Anterior cingulate cortex (tissue), 58 donors: ENCODE results near the gene TRAPPC1.

Experiments used
- DNase-seq, 58 donors: peaks; one replicate each; lab custom pipeline; 2025; lab: John Stamatoyannopoulos, UW

Gene TRAPPC1

DNA sequence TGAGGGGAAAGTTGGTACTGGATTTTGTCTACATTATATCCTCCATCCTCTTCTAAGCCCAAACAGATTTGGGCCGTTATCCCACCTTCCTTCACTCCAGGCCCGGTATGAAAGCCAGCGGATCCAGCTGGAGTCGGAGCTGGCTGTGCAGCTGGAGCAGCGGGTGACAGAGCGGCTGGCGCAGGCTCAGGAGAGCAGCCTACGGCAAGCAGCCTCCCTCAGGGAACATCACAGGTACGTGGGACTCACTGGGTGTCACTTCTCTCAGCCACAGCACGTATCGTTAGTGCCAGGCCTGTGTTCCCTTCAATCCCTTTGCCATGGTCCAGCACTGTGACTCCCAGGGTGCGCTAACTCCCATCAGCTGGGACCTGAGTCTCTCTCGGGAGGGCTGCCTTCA lies 11.5 kb upstream of the TRAPPC1 start:
- DNase-seq, result no peak

DNA sequence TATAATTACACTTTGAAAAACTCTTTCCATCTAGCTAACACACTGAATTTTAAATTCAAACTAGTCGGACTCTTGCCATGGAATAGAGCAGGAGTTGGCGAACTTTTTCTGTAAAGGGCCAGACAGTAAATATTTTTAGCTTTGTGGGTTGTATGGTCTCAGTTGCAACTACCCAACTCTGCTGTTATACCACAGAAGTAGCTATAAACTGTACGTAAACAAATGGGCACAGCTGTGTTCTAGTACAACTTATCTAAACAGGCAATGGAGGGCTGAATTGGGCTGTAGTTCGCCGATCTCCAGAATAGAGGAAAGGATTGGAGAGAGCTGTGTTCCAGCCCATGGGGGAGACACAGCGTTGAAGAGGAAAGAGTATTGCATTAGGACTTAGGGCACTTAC lies 9.0 kb upstream of the TRAPPC1 start:
- DNase-seq, result no peak

DNA sequence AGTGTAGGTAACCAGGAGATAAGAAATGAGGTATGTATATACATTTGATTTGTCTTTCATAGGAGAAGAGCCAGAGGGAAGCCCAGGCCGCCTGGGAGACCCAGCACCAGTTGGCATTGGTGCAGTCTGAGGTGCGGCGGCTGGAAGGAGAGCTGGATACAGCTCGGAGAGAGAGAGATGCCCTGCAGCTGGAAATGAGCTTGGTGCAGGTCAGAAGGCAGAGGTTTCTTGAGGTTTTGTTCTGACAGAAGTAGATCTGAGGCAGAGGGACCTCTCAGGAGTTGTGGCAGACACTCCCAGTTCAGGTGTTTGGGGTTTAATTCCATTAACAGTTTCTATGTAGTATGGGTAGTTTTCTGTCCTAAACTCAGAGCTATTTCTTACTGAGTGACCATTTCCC lies 8.3 kb upstream of the TRAPPC1 start:
- no peak for DNase-seq

DNA sequence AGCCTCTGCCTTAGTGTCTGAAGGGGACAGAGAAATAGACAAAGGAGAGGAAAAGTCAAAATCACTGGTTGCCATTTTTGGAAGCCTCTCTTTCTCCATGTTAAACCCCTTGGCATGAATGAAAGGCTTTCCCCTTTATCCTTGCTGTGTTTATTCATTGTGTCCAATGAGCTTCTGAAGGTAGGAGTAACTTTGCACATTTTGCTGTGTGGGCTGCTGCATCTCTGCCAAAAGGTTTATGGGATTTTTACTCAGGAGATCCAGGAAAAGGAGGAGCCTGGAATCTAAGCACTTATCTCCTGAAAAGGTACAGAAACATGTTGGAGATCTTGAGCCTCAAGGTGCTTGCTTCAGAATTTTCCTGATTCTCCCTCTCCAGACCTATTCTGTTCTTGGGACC lies 4.1 kb upstream of the TRAPPC1 start:
- peak in 3 of 58 donors; percentile 5 to 33 (median 9) for DNase-seq

DNA sequence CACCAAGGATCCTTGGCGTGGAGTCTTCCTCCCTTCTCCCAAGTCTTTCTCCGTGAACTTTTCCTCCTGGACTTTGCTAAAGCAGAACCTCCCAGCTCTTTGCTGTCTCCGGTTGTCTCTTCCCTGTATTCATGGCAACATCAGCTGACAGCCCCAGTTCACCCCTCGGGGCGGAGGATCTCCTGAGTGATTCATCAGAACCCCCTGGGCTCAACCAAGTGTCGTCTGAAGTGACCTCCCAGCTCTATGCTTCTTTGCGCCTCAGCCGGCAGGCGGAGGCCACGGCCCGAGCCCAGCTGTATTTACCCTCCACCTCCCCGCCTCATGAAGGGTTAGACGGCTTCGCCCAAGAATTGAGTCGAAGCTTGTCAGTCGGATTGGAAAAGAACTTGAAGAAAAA lies 1.2 kb upstream of the TRAPPC1 start:
- no peak for DNase-seq

DNA sequence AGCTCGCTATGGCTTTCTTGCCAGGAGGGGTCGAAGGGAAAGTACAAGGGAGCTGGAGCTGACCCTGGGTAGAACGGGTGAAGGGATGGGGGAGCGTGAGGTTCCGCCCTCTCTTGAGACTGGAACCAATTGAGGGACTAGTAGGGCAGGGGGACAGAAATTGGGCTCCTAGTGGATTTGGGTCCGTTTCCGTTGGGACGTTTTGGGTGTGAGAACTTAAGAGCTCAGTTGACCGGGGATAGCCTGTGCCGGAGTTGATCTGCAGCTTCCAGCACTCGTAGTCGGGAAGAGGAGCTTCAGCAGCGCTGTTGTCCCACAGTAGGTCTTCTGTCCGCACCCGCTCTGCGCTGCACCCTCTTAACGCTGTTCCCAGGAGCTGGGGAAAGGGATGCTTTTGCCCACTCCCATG lies 741 bp upstream of the TRAPPC1 start:
- DNase-seq, result peak in 10 of 58 donors; percentile 7 to 52 (median 22)

DNA sequence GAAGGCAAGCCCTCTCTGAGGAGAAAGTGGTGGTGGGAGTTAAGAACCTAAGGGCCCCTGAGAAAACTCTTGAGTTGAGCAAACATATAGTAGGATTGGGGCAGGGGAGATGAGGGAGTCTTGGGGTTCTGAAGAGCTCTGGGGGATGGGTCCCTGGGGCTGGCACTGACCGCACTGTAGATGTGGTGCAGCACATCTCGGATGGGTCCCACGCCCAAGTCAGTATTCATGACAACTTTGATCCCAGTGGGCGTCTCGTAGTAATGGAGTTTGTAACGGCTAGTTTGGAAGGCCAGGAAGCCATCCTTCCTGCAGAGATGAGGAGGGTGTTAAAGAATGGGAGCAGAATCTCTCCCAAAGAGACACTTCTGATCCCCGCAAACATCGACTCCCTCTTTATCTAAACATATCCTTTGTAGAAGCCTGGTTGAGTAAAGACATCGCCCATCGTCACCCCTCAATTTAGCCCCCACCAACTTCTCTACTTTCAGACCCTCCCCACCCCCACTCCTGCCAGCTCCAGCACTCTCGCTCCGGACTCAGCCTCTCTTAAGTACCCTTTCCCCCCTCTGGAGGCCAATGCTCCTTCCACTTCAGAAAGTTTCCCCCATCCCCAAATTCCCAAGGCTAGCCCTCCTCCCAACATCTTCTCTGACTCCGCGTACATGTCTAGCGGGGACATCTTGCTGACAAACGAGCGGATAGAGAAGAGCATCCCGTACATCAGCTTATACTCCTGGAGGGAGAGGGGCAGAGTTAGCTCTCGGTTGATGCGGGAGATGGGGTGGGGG lies 710 bp downstream of the TRAPPC1 start:
- DNase-seq, result no peak

DNA sequence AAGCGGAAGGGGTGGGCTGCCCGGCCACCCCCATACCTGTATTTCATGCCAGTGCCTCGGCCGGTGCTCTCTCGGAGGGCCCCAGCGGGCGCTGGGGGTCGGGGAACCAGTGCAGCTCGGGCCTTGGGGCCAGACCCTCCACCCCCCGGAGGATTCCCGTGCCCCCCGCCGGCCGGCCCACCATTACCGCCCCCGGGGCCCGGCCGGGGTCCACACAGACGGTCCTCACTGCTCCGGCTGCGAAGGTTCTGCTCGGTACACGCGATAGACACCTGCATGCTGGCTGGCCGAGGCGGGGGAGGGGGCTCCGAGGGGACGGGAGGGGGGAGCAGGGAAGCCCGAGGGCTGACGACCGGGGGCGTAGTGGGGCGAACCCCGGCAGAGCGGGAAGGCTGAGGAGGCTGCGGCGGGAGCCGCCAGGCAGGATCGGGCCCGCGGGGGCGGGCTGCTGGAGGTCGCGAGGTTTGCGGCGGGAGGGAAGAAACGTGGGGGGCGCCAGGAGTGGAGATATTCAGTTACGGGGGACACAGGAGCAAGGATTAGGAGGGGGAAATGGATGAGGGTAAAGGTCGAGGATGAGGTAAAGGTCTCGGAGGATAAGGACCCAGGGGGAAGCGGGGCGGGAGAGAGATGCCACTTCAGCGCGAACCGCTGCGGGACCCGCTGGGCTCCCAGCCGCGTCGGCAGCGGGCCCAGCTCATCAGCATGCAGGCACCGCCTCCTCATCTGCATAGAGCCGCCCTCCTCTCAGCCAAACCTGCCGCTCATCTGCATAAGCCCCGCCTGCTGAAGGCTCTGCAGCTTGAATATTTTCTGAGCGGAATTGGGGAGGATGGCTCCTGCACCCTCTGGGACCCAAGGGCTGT lies 2.4 kb downstream of the TRAPPC1 start, which contains the start of gene KCNAB3:
TSS of gene KCNAB3 (minus strand) at position 699 of the 866 bp plus-strand sequence. CDS start at position 278, 421 bp downstream.
- DNase-seq, result peak in 52 of 58 donors; percentile 4 to 84 (median 58)

DNA sequence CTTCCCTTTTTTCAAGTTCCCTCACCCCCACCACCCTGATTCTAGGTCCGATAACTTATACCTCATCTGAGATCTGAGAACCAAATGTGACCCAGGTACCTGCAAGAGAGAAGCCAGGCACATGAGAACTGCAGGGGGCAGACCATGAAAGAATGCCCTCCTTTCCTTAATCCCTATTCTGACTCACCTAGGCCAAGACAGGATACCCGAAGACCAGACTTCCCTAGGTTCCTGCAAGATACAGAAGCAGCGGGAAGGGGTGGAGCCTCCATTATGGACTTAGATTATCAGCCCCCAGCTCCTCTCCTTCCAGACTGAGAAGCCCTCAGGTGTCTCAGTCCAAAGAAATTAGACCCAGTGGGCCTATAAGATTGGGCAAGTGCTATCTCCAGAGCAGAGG lies 4.2 kb downstream of the TRAPPC1 start:
- DNase-seq, result no peak

DNA sequence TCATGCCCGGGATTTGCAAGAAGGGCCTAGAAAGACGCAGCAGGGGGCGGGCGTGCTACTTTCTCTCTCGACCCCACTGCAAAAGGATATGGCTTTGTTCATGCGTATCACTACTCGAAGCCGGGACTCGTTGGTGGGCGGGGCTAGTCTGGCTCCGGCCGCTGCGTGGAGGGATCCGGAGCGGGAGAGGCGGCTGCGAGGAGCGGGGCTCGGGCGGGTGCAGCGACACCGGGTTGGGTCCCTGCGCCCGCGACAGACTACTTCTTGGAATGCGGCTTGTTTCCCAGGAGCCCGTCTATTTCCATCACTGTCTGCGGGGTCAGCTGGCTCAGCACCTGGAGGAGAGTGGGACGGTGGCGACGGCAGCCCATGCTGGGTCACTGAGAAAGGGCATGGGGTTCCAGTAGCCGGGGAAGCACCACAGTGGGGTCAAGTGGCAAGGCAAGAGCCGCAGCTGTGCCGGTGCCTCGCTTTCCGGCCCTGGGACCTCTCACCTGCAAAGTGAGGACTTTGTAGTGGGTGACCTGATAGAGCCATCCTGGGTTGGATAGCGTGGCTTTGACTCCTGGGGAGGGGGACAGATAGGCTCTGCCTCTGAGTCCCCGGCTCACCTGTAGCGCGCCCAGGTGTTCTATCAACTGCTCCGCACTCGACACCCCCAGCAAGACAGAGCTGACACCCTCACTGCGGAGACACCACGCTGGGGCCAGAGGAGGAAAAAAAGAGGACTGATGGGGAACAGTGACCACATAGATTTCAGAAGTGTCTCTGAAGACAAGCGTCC lies 8.7 kb downstream of the TRAPPC1 start:
- peak in 56 of 58 donors; percentile 24 to 88 (median 66) for DNase-seq

DNA sequence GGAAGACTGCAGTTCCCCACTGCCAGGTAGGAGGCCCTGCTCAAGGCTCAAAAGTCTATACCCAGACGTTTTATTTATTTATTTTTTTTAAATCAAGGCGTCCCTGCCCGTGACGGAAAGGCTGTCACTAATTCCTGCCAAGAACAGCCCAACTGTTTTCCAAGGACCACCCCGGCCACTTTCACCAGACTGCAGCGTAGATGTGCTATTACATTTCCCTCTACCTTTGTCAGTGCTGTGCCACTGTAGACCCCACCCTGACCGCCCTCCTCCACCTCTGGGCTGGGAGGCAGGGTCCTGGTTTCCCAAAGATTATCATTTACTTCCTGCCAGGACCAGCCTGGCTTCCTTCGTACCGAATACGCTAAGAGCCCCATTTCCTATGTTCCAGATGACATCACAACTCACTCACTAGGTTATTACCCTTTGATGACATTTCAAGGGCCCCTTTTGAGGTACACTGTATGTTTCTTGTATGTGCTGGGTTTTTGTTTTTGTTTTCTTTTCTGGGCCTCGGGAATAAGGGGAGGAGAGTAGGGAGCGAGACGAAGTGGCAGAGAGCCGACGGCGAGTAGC lies 9.4 kb downstream of the TRAPPC1 start:
- no peak for DNase-seq

DNA sequence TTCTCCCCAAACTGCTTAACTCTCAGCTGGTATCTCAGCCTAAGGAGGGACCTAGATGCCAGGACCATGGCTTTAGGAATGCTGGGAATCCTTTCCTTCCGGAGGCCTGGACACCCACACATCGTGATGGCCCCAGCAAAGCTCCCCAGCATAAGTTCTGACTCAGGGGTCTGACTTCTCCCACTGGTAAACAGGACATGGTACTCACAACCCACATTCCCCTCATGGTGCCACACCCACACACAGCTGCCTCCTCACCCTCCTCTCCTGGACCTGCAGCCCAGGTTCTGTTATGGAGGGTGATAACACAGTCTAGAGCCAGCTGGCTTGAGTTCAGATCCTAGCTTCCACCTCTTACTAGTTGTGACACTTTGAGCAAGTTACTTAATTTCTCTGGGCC lies 14.9 kb downstream of the TRAPPC1 start:
- DNase-seq, result no peak

DNA sequence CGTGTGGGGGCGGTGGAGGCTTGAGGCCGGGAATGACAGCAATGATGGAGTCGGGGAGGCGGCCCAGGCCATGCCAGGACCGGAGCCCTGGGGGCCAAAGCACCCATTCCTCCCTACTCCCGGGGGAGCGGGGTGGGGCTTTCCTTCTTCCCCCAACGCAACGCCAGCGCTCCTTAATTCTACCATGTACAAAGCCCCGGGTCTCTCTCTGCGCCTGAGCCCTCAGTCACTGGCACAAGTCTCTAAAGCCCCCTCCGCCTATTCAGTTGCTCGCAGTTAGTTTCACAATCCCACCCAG lies 15.4 kb downstream of the TRAPPC1 start:
- DNase-seq, result peak in 4 of 58 donors; percentile 40 to 66 (median 58)

DNA sequence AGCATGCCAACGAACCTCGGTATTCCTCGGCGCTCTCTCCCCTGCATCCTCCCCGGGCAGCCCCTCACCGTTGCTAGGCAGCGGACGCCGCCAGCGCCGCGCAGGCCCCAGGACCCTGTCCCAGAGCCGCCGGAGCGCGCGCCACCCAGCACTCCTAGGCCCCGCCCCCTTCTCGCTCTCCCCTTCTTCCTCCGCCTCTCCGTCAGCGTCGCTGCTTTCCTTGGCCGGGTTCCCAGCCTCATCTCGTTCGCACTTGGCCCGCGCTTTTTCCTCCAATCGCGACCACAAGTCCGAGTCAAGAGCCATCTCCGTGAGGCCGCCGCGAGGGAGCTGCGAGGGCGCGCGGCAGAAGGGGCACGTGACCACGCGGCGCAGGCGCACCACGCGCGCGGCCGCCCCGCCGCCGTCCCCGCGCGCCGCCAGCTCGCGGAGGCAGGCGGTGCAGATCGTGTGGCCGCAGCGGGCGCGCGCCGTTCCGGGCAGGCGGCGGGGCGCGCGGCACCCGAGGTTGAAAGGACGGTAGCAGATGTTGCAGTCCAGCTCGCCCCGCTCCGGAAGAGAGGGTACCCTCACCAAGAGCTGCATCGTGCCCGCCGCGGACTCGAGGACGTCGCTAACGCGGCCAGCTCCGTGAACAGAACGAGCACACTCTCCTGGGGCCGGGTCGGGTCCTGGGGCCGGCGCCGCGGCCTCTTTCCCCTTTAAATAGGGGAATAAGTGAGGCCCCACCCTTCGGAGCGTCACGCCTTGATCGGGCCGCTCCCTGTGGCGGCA lies 15.9 kb downstream of the TRAPPC1 start, which contains the start of gene RNF227:
TSS of gene RNF227 (minus strand) at position 679 of the 774 bp plus-strand sequence. CDS start at position 585, 94 bp downstream.
- DNase-seq, result peak in 57 of 58 donors; percentile 51 to 92 (median 81)

DNA sequence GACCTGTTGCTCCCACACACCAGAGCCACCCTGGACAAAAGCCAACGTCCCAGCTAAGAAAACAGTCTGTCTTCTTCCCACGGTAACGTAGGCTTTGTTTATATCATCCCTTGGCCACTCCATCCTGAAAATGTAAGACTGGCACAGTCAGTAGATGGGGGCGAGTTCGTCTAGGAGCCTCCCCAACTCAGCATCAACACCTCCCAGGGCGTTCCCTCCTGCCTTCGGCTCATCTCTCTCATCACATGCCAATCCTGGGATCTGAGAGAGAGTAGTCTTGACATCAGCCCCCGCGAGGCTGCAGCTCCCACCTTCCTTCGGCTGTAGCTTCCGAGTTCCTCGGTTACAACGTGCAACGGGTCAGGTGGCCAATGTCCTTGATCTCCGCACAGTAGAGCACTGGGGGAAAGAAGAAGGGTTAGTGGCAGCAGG lies 16.6 kb downstream of the TRAPPC1 start:
- DNase-seq, result peak in 30 of 58 donors; percentile 36 to 80 (median 66)

DNA sequence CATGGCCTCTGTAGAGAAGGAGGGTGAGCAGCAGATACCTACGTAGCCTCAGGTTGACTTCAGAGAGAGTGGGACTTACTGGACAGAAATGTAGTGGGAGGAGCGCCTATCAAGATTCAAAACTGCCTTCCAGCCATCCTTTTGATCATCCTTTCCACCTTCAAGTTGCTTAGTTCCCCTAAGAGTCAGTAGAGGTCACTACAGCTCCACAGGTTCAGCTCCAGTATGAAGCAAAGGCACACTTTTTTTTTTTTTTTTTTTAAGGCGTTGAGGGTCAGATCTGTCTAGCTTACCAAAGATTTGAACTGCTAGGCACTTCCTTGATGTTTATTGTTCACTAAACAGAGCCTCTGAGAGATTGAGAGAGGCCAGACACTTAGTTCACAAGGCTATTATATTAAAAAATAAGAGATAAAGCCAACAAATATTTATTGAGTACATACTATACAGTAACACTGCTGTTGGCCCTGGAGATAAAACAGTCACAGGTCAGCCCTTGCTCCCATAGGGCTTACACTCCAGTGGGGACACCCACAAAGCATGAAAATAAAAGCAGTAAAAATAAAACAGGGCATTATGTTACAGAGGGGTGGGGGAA lies 18.7 kb downstream of the TRAPPC1 start:
- DNase-seq, result peak in 8 of 58 donors; percentile 2 to 59 (median 6)

DNA sequence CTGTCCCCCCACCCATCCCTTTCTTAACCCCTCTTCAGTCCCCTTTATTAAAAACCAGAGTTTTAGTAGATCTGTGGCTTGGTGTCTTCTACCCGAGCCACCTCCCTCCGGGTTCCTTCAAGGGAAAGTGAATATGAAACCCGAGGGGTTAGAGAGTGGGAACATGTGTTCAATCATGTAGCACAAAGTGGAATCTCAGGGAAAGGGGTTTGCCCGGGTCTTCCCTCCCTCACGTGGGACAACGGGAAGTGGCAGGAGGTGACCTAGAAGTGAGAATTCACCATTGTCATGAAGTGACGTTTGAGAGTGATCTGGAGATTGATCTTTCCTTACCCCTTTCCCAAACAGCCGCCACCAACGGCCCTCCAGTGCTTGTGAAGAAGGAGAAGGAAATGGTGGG lies 20.6 kb downstream of the TRAPPC1 start:
- no peak for DNase-seq

DNA sequence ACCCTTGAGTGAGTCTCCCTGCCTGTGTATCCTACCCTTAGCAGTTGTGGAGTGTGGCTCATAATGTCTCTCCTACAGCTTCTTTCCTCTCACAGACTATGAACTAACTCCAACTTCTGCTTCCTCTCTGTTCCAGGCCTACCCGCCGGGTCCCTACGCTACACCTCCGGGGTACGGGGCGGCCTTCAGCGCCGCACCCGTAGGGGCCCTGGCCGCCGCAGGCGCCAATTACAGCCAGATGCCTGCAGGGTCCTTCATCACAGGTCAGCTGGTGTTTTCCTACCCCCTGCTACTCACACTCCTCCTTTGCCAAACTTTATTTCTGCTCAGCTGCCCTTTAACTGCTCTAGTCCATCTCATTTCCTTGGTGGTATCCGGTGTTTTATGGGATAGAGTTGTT lies 21.0 kb downstream of the TRAPPC1 start:
- DNase-seq, result no peak

DNA sequence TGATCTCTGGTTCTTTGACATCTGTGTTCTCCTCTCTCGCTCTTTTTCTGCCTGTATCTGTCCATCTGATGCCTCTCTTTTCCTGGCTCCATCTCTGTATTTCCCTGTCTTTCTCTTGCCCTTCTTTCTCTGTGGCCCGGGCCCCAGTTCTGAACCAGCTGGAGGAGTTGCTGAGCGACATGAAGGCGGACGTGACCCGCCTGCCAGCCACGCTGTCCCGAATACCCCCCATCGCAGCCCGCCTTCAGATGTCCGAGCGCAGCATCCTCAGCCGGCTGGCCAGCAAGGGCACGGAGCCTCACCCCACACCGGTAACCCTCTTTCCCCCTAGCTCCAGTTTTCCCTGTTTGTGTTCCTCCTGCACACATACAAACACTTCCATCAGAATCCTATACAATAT lies 21.5 kb downstream of the TRAPPC1 start:
- DNase-seq, result no peak
